GM21717 (cell line): ENCODE results near the gene MARVELD1.

ENCODE experiments used
- ATAC-seq: cut with Tn5 transposase; IDR thresholded peaks from one replicate; pipeline ENCODE4 v1.9.1; 2021; ENCODE audit warnings: mild to moderate bottlenecking, moderate library complexity; ENCODE audit not compliant: unreplicated experiment

The MARVELD1 gene

DNA sequence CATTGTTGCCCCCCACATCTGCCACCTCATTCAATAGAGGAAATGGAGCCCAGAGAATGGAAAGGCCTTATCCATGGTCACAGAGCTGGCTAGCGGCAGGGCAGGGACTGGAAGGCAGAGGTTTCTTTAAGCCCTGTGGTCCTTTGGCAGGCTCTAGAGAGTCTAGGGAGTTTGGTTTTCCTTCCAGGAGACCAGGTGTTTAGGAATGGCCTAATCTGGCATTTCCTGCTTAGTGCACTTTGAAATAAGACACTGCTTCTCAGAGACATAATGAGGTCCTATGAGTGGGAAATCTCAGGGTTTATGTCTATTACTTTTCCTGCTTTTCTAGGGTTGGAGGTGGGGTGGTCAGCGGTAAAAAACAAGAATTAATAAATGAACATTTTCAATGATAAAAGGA, 6.1 kb downstream of the MARVELD1 start:
- ATAC-seq, result no peak

DNA sequence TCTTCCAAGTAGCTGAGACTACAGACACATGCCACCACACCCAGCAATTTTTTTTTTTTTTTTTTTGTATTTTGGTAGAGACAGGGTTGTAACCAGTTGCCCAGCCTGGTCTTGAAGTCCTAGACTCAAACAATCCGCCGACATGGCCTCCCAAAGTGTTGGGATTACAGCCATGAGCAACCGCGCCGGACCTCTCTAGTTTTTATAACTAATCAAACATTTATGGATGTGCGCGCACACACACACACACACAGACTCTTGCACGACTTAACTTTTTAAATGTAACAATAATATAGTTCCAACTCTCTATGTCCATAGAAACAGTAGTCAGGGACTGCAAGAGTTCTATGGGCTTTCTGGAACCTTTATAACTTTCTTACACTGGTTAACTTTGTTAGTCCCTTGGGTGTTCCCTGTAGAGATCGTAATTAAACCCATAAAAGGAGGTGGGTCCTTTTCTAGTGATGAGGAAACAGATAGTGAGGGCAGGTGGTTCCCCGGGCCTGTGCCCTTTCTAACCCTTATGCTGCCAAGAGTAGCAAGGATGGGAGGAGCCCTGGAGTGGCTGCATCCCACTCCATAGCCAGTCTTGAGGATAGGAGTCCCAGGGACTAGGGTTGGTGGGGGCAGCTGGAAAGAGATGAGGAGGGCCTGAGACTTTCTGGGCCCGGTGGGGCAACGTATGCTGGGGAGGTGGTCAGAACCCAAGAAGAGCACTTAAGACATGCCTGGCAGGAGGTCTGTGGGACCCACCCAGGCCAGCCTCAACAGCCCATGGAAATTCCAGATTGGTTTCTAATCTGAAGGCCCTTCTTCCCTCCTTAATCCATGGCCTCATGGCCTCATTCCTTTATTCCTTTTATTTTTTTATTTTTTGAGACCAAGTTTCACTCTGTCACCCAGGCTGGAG, 8.6 kb downstream of the MARVELD1 start:
- no peak for ATAC-seq

DNA sequence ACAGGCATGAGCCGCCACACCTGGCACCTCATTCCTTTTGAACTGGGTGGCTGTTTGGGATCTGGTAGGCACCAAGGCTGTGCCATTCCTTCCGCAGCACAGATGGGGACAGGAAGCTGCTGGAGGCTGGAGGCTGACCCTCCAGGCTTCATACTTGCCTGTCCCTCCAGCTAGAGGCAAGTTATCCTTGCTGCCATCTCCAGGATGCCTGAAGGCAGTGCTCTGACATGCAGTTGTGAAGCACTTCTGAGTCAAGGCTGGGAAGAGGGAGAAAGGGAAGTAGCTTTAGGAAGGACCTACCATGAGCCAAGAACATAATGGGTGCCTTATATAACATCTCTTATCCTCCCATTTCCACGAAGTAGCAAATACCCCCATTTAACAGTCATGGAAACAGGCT, 9.5 kb downstream of the MARVELD1 start:
- no peak for ATAC-seq

DNA sequence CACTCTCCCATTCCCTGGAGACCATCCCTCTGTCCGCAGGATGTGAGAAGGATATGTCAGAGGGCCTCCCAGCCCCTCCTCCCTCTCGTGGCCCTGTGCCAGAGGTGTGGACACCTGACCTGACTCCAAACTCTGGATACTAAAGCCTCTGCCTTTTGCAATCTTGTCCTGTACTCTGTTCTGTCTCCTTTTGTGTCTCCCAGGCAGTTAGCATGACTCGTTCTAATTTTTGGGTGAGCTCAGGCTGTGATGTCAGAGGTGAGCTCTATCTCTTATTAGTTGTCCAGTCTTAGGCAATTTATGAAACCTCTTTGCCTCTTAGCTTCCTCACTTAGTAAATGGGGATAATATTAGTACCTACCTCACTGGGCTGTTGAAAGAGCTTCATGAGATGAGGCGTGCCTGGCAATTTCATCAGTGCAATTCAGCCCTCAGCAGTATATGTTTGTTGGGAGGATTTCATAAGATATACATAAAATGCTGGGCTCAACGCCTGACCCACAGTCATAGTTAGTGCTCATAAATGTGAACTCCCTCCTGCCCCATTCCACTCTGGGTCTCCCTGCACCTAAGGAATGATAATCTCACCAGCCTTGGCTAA, 10.9 kb downstream of the MARVELD1 start:
- no peak for ATAC-seq

DNA sequence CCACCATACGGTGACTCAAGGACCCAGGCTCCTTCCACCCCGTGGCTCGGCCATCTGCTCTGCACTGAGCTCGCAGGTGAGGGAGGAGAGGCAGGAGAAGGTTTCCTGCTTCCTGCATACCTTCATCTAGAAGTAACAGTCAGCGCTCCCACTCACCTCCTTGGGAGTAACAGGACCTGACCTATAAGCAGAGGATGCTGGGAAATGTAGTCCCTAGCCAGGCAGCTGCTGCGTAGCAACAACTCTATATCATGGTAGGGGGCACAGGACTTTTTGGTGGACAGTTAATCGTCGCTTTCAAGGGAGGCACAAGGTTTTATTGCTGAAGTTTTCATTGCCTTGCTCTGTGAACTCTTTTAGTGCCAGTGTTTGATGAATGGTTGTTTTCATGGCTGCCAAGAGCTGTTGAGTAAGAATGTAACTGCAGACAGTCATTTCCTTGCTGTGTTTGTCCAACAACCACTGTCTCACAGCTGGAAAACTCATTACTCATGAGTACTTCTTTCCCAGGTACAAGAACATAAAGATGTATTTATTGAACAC, 13.2 kb downstream of the MARVELD1 start:
- no peak for ATAC-seq

DNA sequence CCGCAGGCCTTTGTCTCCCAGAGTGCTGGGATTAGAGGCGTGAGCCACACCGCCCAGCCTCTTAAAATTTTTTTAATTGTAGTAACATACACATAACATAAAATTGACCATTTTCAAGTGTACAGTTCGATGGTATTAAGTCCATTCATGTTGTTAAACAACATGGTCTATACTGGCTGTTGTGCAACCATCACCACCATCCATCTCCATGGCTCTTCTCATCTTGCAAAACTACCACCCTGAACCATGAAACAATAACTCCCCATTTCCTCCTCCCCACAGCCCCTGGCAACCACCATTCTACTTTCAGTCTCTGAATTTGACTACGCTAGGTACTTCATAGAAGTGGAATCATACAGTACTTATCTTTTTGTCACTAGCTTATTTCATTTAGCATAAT, 15.5 kb downstream of the MARVELD1 start:
- no peak for ATAC-seq

DNA sequence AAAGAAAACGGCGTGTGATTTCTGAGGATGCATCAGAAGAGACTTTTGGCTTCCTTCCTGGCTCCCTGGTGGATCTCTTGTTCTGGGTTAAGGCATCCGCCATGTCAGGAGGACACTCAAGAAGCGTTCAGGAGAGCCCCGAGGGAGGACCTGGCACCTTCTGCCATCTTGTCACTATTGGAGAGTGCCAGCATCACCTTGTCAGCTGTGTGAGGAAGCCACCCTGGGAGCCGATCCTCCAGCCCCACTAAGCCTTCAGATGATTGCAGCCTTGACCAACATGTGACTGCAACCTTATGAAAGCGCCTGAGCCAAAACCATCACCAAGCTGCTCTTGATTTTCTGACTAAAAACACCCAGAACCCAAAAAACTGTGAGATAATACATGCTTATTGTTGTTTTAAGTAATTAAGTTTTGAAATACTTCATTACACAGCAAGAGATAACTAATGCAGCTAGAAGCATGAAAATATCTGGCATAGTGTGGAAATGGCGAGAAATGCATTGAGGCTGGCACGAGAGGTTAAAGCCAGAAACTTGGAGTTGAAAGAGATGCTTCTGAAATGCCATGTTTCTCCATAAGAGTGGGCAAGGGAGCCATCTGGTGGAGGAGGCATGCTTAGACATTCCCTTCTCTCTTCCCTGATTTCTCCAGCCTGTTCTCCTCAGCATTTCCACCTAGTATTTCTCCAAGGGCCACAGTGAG, 18.0 kb downstream of the MARVELD1 start:
- no peak for ATAC-seq

DNA sequence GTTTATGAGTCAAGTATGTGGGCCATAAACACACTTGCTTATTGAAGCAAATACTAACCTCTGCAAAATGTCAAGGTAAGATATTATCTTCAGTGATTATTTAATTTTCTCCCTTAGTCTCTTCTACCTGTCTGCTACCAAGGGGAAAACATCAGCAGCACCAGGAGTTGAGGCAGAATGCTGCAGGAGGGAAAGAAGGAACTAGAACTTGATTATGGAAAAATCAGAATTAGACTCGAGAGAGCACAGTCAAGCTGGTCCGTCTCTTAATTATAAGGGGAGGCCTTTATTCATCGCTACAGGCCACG, 18.5 kb downstream of the MARVELD1 start:
- ATAC-seq, result no peak

DNA sequence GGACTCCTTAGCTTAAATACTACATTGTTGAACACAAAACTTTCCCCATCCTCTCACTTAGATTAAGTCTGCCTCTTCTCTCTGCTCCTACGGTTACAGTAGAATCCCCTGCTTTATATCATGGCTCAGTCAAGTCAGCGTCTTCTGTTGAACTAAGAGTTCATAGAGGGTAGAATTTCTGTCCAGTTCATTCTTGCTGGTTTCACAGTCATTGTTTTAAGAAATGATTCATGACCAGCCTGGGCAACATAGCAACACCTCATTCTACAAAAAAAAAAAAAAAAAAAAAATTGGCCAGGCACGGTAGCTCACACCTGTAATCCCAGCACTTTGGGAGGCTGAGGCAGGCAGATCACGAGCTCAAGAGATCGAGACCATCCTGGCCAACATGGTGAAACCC, 19.7 kb downstream of the MARVELD1 start:
- ATAC-seq, result no peak

DNA sequence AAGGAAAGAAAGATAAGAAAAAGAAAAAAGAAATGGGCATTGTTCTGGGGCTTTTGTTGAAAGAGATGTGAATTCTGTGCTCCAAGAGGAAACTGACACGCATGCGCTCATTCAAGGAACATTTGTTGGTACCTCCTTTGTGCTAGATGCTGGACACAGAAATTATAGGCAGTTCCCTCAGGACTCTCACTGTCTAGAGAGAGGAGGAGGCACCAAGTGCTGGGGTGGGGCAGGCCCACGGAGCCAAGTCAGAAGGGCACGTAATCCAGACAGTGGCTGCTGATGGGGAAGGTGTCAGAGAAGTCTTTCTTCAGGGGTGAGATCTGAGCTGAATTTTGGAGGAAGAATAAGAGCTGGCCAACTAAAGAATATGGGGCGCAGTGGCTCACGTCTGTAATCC, 20.5 kb downstream of the MARVELD1 start:
- ATAC-seq, result no peak

DNA sequence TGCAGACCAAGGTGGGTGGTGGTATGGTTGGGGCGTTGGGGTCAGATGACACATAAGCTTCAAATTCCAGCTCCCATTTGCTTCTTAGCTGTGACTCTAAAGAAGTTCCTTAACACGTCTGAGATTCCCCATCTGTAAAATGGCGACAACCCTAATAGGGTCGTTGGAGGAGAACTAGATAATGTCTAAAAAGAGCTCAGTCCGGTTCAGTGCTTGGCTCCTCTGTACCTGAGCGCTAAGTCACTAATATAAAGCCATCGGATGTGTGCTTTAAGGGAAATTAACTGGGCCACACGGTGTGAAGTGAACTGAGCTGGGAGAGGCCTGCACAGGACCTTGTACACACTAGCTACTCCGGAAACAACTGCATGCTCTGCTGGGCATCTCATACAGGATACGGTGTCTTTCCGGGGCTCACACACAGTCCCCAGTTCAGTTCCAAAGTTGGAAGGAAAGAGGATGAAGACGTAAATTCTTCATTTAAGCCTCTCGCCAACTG, 22.9 kb downstream of the MARVELD1 start:
- peak; percentile 38 for ATAC-seq

DNA sequence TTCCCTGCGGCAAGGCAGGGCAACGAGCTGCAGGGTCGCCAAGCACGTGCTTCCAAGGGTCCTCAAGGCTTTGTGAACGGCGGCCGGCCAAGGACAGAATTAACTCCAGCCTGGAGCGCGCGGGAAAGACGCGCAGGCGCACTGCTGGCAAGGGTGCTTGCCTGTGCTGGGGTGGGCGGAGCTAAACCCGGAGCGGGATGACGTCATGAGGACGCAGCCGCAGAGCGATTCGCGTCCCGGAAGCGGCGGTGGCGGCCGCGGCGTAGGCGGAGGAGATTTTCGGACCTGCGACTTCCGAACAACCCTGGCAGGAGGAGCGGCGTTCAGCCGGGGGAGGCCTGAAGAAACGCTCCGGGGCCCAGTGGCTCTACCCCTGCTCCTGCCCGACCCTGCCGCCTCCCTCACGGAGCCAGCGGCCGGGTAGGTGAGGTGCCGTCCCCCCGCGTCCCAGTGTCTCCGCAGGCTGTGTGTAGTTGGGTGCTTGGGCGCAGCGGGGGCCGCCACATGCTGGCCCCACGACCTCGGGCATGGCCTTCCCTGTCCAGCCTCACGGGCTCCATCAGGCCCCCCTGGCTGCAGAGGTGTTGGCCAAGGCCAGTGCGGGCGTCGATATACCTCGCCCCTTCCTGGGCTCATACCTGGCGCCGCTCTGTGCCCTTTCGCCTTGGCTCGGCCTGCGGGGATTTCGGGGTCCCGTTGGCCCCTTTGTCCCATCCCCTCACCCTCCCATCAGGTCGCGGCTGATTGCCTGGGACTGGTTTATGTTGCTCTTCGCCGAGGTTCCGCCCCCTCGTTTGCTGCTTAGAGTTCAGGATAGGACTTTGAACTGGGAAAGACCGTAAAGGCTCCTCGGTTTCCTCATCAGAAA, 23.6 kb downstream of the MARVELD1 start, which contains the start of gene ZFYVE27:
ZFYVE27 (plus strand) TSS at position 227 of the 868 bp plus-strand sequence. CDS start 1,350 bp downstream, outside the sequence.
- peak; percentile 78 for ATAC-seq

DNA sequence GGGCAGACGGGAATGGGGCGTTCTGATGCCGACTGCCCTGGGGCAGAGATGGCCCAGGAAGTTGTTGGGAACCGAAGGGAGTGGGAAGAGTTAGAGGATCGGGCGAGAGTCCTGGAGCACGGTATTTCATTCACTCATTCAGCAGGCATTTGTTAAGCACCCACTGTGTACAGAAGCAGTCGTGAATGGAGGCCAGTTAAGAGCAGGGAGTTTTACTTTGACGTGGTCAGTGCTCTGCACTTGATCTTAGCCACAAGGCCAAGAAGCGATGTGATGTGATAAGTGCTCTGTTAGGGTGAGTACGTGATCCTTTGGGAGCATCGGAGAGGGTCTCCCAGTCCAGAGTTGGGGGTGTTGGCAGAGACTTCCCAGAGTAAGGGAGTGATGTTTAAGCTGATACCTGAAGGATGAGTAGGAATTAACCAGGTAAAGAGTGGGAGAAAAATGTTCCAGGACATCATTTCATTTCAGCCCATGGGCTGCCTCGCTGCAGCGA, 24.3 kb downstream of the MARVELD1 start:
- peak; percentile 3 for ATAC-seq

DNA sequence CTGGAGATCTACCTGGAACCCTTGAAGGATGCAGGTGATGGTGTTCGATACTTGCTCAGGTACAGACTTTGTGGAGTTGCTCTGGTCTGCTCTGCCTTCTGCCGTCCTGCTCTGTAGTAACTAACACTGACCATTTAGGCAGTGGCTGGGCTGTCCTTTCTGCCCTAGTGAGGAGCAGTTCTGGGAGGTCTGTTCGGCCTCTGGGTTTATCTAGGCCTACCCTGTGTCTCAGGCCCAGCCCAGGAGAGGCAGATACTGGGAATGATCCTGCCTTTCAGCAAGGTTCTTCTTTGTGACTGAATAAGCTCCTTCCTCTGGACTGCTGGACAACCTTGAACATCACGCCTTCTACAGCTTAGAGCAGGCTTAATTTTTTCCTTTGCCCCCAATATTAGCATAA, 25.1 kb downstream of the MARVELD1 start:
- ATAC-seq, result no peak

DNA sequence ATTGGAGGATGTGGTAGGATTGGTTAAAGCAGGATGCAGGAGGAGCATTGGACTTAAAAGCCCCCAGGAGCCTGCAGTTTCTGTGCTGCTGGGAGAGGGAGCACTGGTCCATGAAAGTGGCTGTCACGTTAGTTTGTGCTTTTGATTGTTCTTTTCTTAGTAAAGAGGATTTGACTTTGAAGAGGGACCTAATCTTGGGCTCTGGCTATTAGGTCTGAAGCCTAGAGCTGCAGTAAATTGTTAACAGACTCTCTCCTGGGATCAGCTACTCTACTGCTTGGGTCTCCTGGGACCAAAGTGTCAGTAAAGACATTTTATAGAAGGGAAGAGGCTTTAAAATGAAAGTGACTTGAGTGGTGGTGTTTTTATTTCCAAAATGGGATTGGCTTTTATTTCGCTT, 27.1 kb downstream of the MARVELD1 start:
- no peak for ATAC-seq

DNA sequence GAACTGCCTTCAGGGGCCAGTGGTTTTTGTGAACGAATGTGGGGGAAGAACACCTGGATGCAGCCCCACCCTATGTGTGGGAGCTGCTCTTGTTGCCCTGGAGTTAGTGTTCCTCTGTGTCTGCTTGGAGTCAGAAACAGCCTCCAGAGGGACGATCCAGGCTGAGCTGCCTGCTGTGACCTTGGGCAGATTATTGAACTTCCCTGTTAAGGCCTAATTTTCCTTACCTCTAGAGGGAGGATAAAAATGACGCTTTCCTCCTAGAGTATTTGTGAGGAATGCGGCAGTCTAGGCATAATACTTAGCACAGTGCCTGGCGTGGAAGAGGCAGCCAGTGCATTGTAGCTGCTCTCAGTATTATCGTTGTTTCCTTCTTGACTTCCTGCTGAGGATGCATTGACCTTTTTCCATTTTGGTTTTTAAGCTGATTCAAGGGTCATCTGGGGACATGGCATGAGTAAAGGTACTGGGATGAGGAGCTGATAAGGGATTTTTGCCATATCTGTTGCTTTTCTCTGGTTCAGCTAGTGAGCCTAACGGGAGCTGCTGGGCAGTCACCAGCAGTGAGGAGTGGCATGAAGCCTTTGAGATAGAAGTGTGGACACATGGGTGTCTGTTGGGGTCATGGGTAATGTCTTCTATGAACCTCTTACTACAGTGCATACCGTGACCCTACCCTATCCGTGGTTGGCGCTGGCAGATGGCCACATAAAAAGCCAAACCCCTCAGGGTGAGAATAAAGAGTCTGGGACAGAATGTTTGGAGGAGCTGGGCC, 29.8 kb downstream of the MARVELD1 start:
- ATAC-seq, result no peak

DNA sequence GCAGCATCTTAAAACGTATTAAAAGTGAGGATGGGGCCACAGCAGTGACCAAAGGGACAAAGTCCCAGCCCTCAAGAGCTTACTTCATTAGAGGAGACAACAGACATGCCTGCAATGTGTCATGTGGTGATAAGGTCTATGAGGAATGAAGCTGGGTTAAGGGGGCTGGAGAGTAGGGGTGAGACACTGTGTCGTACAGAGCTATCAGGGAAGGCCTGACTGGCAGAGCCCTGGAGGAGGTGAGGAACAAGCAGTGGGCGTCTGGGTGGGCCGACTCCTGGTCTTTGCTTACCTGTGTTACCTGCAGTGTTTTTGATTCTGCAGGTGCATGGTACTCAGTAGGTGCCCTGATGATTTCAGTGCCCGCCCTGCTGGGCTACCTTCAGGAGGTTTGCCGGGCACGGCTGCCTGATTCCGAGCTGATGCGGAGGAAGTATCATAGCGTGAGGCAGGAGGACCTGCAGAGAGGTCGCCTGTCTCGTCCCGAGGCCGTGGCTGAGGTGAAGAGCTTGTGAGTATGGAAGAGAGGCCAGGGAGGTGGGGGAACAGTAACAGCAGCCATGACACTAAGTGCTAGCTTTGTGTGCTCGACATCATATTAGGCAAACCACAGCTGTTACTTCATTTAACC, 31.0 kb downstream of the MARVELD1 start:
- ATAC-seq, result no peak

DNA sequence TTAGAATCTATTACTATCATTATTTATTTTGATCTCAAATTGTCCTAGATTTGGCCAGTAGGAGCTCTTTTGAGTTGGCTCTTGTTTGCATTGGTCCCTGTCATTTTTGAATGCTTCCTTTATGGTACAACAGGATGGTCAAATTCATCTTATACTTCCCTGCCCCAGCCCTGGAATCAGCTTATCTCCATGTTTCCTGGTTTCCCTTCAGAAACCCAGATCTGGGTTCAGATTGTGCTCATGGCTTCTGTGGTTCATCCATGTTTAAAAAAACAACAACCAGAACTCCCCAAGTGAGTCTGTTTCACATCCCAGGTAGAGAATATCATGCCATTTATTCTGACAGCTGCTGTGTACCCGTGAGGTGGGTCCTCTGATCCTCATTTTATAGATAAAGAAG, 34.0 kb downstream of the MARVELD1 start:
- ATAC-seq, result no peak

DNA sequence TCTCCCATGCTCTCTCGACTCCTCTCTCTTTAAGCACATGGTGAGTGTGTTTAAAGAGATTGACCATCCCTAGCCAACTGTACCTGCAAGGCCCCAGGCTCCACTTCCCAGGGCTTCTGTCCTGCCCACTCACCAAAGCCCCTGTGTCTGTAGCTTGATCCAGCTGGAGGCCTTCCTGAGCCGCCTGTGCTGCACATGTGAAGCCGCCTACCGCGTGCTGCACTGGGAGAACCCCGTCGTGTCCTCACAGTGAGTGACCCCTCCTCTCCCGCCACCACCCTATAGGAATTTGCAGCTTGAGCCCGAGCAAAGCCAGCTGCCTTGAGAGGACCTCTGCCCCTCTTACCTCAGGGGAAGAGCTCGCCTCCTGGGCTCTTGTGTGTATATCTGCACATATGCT, 34.6 kb downstream of the MARVELD1 start:
- no peak for ATAC-seq
